DOHH2 (cell line): ENCODE data around the gene LRRC4C.

Experiments
- H3F3A ChIP-seq: fragments of 200-600 bp; sonication (generic), shearing (Covaris generic); 2 replicates; pipeline ENCODE4 v1.6.0; 2016; ENCODE audit warnings: antibody characterized with exemption, mild to moderate bottlenecking; ENCODE audit not compliant: control insufficient read depth, insufficient read depth
- H3K27ac ChIP-seq: fragments of 200-600 bp; sonication (generic); 2 replicates; pipeline ENCODE4 v1.5.1; 2014; ENCODE audit warnings: low read depth, mild to moderate bottlenecking, low read length, moderate library complexity
- H3K27me3 ChIP-seq: fragments of 200-600 bp; sonication (generic); 2 replicates; pipeline ENCODE4 v1.6.1; 2014; ENCODE audit warnings: mild to moderate bottlenecking, low read length, mixed read lengths; ENCODE audit not compliant: control insufficient read depth
- H3K36me3 ChIP-seq: fragments of 200-600 bp; sonication (generic); 2 replicates; pipeline ENCODE4 v1.6.1; 2014; ENCODE audit warnings: mild to moderate bottlenecking, low read length, moderate library complexity, mixed read lengths; ENCODE audit not compliant: control insufficient read depth
- H3K4me1 ChIP-seq: fragments of 200-600 bp; sonication (generic); 2 replicates; pipeline ENCODE4 v1.6.1; 2014; ENCODE audit warnings: mild to moderate bottlenecking, low read length, mixed read lengths; ENCODE audit not compliant: control insufficient read depth
- H3K4me2 ChIP-seq: fragments of 200-600 bp; sonication (generic); 2 replicates; pipeline ENCODE4 v1.6.0; 2014; ENCODE audit warnings: mild to moderate bottlenecking, low read length, moderate library complexity
- H3K4me3 ChIP-seq: fragments of 200-600 bp; sonication (generic); 2 replicates; pipeline ENCODE4 v1.5.1; 2014; ENCODE audit warnings: mild to moderate bottlenecking, low read length, mixed read lengths
- H3K79me2 ChIP-seq: fragments of 200-600 bp; sonication (generic); 2 replicates; pipeline ENCODE4 v1.6.1; 2014; ENCODE audit warnings: mild to moderate bottlenecking, low read length, mixed read lengths; ENCODE audit not compliant: control insufficient read depth
- H3K9me2 ChIP-seq: fragments of 200-600 bp; sonication (generic); replicated peaks from 2 replicates; pipeline ENCODE4 v1.6.1; 2014; ENCODE audit warnings: mild to moderate bottlenecking, low read length, mixed read lengths; ENCODE audit not compliant: control insufficient read depth
- H3K9me3 ChIP-seq: fragments of 200-600 bp; sonication (generic); 2 replicates; pipeline ENCODE4 v1.6.1; 2014; ENCODE audit warnings: antibody characterized with exemption, low read length, mixed read lengths; ENCODE audit not compliant: control insufficient read depth, insufficient read depth
- H4K20me1 ChIP-seq: fragments of 200-600 bp; sonication (generic); 2 replicates; pipeline ENCODE4 v1.6.0; 2014; ENCODE audit warnings: low read depth, mild to moderate bottlenecking, antibody characterized with exemption, low read length, moderate library complexity; ENCODE audit not compliant: control insufficient read depth, insufficient read depth
- EZH2phosphoT487 ChIP-seq: fragments of 200-600 bp; sonication (generic); IDR thresholded peaks from 2 replicates; pipeline ENCODE4 v1.6.1; 2017; ENCODE audit warnings: borderline replicate concordance, mild to moderate bottlenecking, antibody characterized with exemption, low read length, moderate library complexity, mixed read lengths
- TF ChIP-seq, protein P1 (sequence below): fragments of 200-600 bp; sonication (generic); IDR thresholded peaks from one replicate; pipeline ENCODE4 v1.5.1; 2014; ENCODE audit warnings: antibody characterized with exemption, mild to moderate bottlenecking, low read depth, low read length; ENCODE audit not compliant: poor library complexity, severe bottlenecking

The LRRC4C gene

DNA sequence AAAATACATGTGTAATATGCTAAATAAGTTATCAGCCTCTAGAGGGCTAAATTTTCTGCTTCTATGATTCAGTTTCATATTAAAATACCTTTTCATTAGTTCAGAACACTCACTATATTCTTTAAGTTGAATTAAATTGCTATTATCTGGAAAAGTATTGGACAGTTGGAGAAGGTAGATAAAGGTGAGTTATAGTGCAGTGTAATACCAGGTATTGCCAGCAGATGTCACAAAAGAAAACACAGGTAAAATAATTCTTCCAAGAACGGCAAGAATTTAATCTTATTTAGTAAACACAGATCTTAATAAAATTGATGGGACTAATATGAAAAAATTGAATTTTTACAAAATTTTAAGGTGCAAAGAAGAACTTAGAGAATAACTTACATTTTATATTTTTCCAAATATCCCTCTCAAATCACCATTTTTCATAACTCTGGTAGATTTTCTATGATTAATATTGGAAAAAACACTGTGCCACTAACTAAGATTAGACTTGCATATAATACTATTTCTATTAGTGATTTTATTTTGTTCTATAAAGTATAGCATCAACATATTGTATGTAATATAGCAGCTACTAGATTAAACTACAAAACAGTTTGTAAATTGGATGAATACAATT lies 1.7 kb upstream of the LRRC4C start:
- Histone ChIP-seq H4K20me1 (no peaks in the 10 kb centered on the region), H3K27ac (no peak overlapping the region), H3K4me3 (no peak overlapping the region), H3K4me2 (no peak overlapping the region), H3K9me3 (no peaks in the 10 kb centered on the region), H3K79me2 (no peaks in the 10 kb centered on the region), H3F3A (no peaks in the 10 kb centered on the region), H3K27me3 (peaks cover 4% of the 10 kb centered on the region; the same call in 1 of the 2 replicates), H3K9me2 (no peaks in the 10 kb centered on the region), H3K4me1 (no peaks in the 10 kb centered on the region), H3K36me3 (no peaks in the 10 kb centered on the region)
- TF ChIP-seq, protein P1, sequence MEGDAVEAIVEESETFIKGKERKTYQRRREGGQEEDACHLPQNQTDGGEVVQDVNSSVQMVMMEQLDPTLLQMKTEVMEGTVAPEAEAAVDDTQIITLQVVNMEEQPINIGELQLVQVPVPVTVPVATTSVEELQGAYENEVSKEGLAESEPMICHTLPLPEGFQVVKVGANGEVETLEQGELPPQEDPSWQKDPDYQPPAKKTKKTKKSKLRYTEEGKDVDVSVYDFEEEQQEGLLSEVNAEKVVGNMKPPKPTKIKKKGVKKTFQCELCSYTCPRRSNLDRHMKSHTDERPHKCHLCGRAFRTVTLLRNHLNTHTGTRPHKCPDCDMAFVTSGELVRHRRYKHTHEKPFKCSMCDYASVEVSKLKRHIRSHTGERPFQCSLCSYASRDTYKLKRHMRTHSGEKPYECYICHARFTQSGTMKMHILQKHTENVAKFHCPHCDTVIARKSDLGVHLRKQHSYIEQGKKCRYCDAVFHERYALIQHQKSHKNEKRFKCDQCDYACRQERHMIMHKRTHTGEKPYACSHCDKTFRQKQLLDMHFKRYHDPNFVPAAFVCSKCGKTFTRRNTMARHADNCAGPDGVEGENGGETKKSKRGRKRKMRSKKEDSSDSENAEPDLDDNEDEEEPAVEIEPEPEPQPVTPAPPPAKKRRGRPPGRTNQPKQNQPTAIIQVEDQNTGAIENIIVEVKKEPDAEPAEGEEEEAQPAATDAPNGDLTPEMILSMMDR, result peak; percentile 65
- TF ChIP-seq EZH2phosphoT487, result no peak

DNA sequence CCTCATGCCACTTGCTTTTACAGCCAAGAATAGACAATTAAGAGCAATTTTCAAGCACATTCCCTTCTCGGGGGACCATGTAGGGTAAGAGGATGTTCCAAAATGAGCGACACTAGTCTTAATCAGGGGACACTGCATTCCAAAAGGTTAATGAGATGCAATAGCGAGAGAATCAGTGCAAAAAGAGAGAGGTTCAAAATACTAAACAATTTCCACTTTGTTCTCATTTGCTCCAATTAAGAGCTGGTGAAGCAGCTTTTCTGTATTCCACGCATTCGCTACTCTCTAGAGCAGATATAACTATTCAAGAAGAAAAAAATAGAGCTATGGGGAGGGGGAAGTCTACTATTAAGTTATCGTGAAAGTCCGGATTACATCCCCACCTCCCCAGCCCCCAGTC lies 811 bp downstream of the LRRC4C start:
- no peaks in the 10 kb centered on the region for H3F3A ChIP-seq
- H3K79me2 ChIP-seq, result no peaks in the 10 kb centered on the region
- no peak overlapping the region for H3K27ac ChIP-seq
- no peaks in the 10 kb centered on the region for H3K9me3 ChIP-seq
- H3K27me3 ChIP-seq, result peaks cover 4% of the 10 kb centered on the region; the same call in 1 of the 2 replicates
- no peaks in the 10 kb centered on the region for H3K36me3 ChIP-seq
- H3K4me3 ChIP-seq, result no peak overlapping the region
- no peak for TF ChIP-seq EZH2phosphoT487
- TF ChIP-seq, protein P1, result no peak
- H3K4me1 ChIP-seq, result no peaks in the 10 kb centered on the region
- no peak overlapping the region for H3K4me2 ChIP-seq
- no peaks in the 10 kb centered on the region for H4K20me1 ChIP-seq
- no peaks in the 10 kb centered on the region for H3K9me2 ChIP-seq

DNA sequence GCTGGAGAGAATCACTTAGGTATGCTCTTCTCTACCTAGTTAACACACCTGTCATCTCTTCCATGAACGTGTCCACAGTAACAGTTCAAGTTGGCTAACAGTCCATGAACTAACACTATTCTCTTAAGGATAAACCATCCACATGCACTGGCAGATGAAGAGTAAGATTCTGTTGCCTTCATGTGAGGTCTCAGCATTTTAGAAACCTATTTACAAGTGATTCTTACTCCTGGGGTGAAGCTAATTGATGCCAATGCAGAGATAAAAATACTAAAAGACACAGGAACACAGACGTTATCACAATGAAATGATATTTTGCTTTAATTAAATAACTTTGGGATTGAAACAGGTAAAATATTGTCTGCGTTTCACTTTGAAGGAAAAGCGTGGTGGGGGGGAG lies 1.3 kb downstream of the LRRC4C start:
- no peaks in the 10 kb centered on the region for H3K4me1 ChIP-seq
- no peak overlapping the region for H3K27ac ChIP-seq
- no peaks in the 10 kb centered on the region for H3F3A ChIP-seq
- H3K9me3 ChIP-seq, result no peaks in the 10 kb centered on the region
- no peak overlapping the region for H3K4me2 ChIP-seq
- no peaks in the 10 kb centered on the region for H4K20me1 ChIP-seq
- no peaks in the 10 kb centered on the region for H3K36me3 ChIP-seq
- no peak overlapping the region for H3K4me3 ChIP-seq
- H3K79me2 ChIP-seq, result no peaks in the 10 kb centered on the region
- TF ChIP-seq EZH2phosphoT487, result no peak
- TF ChIP-seq, protein P1, result no peak
- no peaks in the 10 kb centered on the region for H3K9me2 ChIP-seq
- H3K27me3 ChIP-seq, result peaks cover 4% of the 10 kb centered on the region; the same call in 1 of the 2 replicates
